Colonic mucosa (tissue), 4 donors: ENCODE results near the gene UGGT1. TPM values are rescaled to one million over a fixed set of nuclear protein-coding genes. Genes with fewer than 3 reads are reported as not detected.

Source experiments
- DNase-seq: peaks from one replicate; pipeline ENCODE4 v3.0.0-alpha.2; 2020
- H3K27ac ChIP-seq: fragments of 200-600 bp; one replicate; pipeline ENCODE4 v1.8.0; 2021
- H3K27me3 ChIP-seq: fragments of 200-600 bp; one replicate; pipeline ENCODE4 v1.8.0; 2021
- H3K36me3 ChIP-seq: fragments of 200-600 bp; one replicate; pipeline ENCODE4 v1.8.0; 2021
- H3K4me1 ChIP-seq: fragments of 200-600 bp; one replicate; pipeline ENCODE4 v1.8.0; 2021; ENCODE audit warnings: mild to moderate bottlenecking
- H3K4me3 ChIP-seq: fragments of 200-600 bp; one replicate; pipeline ENCODE4 v1.8.0; 2021
- H3K9ac ChIP-seq, 2 donors: one replicate each; pipeline ENCODE4 v1.7.0; 2013; ENCODE audit warnings: control low read depth in 2 of 2, low read depth in 2 of 2, low read length in 2 of 2
- H3K9me3 ChIP-seq: fragments of 200-600 bp; one replicate; pipeline ENCODE4 v1.8.0; 2021
- intact Hi-C: fragments of 100-400 bp; cut with DNase I; formaldehyde crosslinking; loops from one replicate; pipeline ENCODE4 v1.14.1; 2022
- total RNA-seq, 2 donors: library from RNA; stranded (reverse); fragmentation: NEBNext Ultra II Directional in 1 of 2; extraction: Animal tissue kit (Norgen Biotek cat#: 25700) in 1 of 2; gene quantifications; one replicate each; pipeline ENCODE4 v1.2.1, GENCODE V29; 2021
- TF ChIP-seq, protein P1 (sequence below): fragments of 200-600 bp; IDR thresholded peaks from one replicate; pipeline ENCODE4 v1.8.0; 2022; ENCODE audit warnings: antibody characterized with exemption, mild to moderate bottlenecking
- donor health status: healthy.
- donor health status: DM: no; HTN: no; CAD: no.
- donor health status: DM: no; HTN: no; CAD: no.

Gene UGGT1
- total RNA-seq, 2 donors from 2014 or later, result 41.7 to 56.0 TPM

DNA sequence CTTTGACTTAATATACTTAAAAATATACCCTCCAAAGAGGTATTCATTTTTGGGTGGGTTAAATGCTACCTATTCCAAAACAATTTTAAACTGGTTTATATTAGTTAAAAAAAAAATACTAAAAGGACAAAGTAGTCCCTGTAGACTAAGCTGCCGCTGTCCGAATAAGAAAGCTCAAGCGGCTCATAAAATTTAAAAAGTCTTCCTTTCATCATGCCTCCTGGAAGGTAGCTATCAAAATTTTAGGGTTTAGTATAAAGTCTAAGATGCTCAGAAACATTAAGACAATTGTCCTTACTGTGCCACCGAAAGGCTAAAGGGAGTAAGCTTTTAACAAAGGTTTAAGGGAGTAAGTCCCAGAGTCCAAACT, 440 bp upstream of the UGGT1 start:
- no peaks in the 10 kb centered on the region for H3K9me3 ChIP-seq
- H3K4me3 ChIP-seq, result peak overlapping the region; percentile 98
- no peaks in the 10 kb centered on the region for H3K4me1 ChIP-seq
- TF ChIP-seq, protein P1, sequence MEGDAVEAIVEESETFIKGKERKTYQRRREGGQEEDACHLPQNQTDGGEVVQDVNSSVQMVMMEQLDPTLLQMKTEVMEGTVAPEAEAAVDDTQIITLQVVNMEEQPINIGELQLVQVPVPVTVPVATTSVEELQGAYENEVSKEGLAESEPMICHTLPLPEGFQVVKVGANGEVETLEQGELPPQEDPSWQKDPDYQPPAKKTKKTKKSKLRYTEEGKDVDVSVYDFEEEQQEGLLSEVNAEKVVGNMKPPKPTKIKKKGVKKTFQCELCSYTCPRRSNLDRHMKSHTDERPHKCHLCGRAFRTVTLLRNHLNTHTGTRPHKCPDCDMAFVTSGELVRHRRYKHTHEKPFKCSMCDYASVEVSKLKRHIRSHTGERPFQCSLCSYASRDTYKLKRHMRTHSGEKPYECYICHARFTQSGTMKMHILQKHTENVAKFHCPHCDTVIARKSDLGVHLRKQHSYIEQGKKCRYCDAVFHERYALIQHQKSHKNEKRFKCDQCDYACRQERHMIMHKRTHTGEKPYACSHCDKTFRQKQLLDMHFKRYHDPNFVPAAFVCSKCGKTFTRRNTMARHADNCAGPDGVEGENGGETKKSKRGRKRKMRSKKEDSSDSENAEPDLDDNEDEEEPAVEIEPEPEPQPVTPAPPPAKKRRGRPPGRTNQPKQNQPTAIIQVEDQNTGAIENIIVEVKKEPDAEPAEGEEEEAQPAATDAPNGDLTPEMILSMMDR, result no peak
- H3K27ac ChIP-seq, result peak overlapping the region; percentile 78
- no peaks in the 10 kb centered on the region for H3K27me3 ChIP-seq
- intact Hi-C loops, result loop anchor here (10.0 kb wide), 1 partner anchor 226 kb away; no protein-coding TSS in a partner anchor
- DNase-seq, result no peak
- peak overlapping the region; percentile 38 to 63 for H3K9ac ChIP-seq
- no peaks in the 10 kb centered on the region for H3K36me3 ChIP-seq

DNA sequence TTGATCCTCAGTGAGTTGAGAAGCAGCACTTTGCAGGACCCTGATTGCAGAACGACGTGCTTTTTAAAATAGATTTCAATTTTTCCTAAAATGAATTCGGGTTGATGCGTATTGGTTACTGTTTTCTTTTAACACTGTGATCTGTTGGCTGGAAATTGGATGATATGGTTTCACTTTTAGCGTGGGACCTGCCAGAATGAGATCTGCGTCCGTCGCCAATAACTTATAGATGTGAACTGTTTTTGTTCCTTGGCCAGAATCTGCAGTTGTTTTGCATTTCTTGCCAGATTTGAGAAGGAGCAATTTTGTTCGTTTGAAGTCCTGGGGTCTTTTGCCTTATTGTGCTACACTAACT, 703 bp downstream of the UGGT1 start:
- intact Hi-C loops, result loop anchor here (10.0 kb wide), 1 partner anchor 227 kb away; no protein-coding TSS in a partner anchor
- TF ChIP-seq, protein P1, result no peak
- no peaks in the 10 kb centered on the region for H3K4me1 ChIP-seq

DNA sequence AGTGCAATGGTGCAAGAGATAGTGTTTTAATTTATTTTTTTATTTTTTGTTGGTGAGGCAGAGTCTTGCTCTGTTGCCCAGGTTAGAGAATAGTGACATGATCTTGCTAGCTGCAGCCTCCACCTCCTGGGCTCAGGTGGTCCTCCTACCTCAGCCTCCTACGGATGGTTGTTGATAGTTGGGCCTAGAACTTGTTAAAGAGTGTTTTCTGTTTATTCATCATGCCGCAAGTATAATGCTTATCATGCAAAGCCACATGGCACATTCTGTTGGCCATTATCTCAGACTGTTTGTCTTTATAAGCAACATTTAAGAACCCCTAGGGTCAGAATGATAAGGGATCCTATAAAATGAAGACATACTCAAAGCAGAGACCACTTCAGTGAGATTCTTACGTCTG, 1.7 kb downstream of the UGGT1 start:
- TF ChIP-seq, protein P1, result no peak
- Histone ChIP-seq H3K36me3 (no peaks in the 10 kb centered on the region), H3K9me3 (no peaks in the 10 kb centered on the region), H3K4me1 (no peaks in the 10 kb centered on the region), H3K4me3 (no peak overlapping the region), H3K27me3 (no peaks in the 10 kb centered on the region), H3K9ac (no peak overlapping the region), H3K27ac (no peak overlapping the region)
- DNase-seq, result no peak
- intact Hi-C loops, result loop anchor here (10.0 kb wide), 1 partner anchor 228 kb away; no protein-coding TSS in a partner anchor

More for the DNA sequence above, 703 bp downstream of the UGGT1 start:
- Histone ChIP-seq H3K4me3 (peak overlapping the region; percentile 98), H3K9me3 (no peaks in the 10 kb centered on the region), H3K27me3 (no peaks in the 10 kb centered on the region), H3K36me3 (no peaks in the 10 kb centered on the region), H3K27ac (peak overlapping the region; percentile 78), H3K9ac (peak overlapping the region; percentile 93 to 96)
- DNase-seq, result no peak

DNA sequence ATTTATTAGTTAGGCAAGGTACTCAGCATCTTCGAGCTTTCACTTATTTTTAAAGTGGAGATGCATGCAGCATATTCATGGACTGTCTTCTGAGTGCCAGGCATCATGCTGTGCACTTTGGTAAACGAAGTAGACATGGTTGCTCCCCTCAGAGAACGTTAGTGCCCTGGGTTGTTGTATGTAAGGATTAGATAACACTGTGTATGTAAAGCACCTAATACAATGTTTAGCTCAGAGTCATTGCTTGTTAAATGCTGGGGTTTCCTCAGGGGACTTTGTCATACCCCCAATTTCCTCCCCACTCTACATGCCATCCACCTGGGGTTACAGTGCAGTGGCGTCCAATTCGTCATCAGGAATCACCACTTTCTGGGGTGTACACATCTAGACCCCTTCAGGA, 2.8 kb downstream of the UGGT1 start:
- Histone ChIP-seq H3K36me3 (no peaks in the 10 kb centered on the region), H3K9me3 (no peaks in the 10 kb centered on the region), H3K4me3 (no peak overlapping the region), H3K27ac (no peak overlapping the region), H3K4me1 (no peaks in the 10 kb centered on the region), H3K27me3 (no peaks in the 10 kb centered on the region), H3K9ac (no peak overlapping the region)
- intact Hi-C loops, result loop anchor here (10.0 kb wide), 1 partner anchor 229 kb away; no protein-coding TSS in a partner anchor
- DNase-seq, result no peak
- TF ChIP-seq, protein P1, result no peak

DNA sequence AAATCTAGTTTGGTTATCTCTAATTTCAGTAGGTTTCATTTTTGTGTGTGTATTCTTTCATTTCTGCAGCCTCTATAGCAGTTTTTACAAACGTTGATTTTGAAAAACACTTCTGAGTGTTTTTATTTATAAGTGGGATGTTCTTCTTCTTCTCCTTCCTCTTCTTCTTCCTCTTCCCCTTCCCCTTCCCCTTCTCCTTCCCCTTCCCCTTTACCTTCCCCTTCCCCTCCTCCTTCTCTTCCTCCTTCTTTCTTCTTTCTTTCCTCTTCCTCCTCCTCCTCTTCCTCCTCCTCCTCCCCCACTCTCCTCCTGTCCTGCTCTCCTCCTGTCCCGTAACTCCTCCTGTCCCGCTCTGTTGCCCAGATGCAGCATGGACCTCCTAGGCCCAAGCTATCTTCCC, 4.2 kb downstream of the UGGT1 start:
- DNase-seq, result no peak
- intact Hi-C loops, result loop anchor here (10.0 kb wide), 1 partner anchor 230 kb away; no protein-coding TSS in a partner anchor
- TF ChIP-seq, protein P1, result no peak

More for the DNA sequence above, 4.2 kb downstream of the UGGT1 start:
- Histone ChIP-seq H3K4me3 (no peak overlapping the region), H3K36me3 (no peaks in the 10 kb centered on the region), H3K27me3 (no peaks in the 10 kb centered on the region), H3K9me3 (no peaks in the 10 kb centered on the region), H3K9ac (no peak overlapping the region), H3K27ac (no peak overlapping the region), H3K4me1 (no peaks in the 10 kb centered on the region)
